ENCODE data around the gene MYBPC3. TPM values are rescaled to one million over a fixed set of nuclear protein-coding genes. Genes with fewer than 3 reads are reported as not detected.
"Not testable (repeated sequence)": the region's sequence is repeated elsewhere in the genome, so short reads cannot be mapped to it uniquely, and the experiment has no call there.

The MYBPC3 gene
- total RNA-seq, 2 experiments from 2014 or later, result not detected

- Mint-ChIP-seq H3K9me3 (no peaks in the 10 kb centered on the region), H3K4me3 (no peak overlapping the region), H3K36me3 (ENCODE audit: low read depth) (peaks cover 37% of the 10 kb centered on the region), H3K27ac (no peak overlapping the region), H3K27me3 (no peaks in the 10 kb centered on the region), H3K4me1 (no peaks in the 10 kb centered on the region)
- DNase-seq, result no peak
- ChIA-PET CTCF (no interaction called here), POLR2A (interaction anchor here (0.9 kb wide), 1 partner anchor 9 kb away, joined by 3 read pairs; no protein-coding TSS in a partner anchor)
These were observed 23.0 kb downstream of the MYBPC3 start for GRCh38 chr11:47329431-47329986.

GRCh38 chr11:47328449-47329390 lies 23.8 kb downstream of the MYBPC3 start:
- H3K36me3 Mint-ChIP-seq (ENCODE audit: low read depth), result peaks cover 37% of the 10 kb centered on the region
- POLR2A ChIA-PET, result no interaction called here
- no peaks in the 10 kb centered on the region for H3K4me1 Mint-ChIP-seq
- no peaks in the 10 kb centered on the region for H3K27me3 Mint-ChIP-seq
- H3K9me3 Mint-ChIP-seq, result no peaks in the 10 kb centered on the region
- CTCF ChIA-PET, result interaction anchor here (1.0 kb wide), 1 partner anchor 45 kb away, joined by 3 read pairs; no protein-coding TSS in a partner anchor
- H3K27ac Mint-ChIP-seq, result no peak overlapping the region
- DNase-seq, result no peak
- H3K4me3 Mint-ChIP-seq, result no peak overlapping the region

- Mint-ChIP-seq H3K4me1 (no peaks in the 10 kb centered on the region), H3K27me3 (no peaks in the 10 kb centered on the region), H3K4me3 (no peak overlapping the region), H3K9me3 (no peaks in the 10 kb centered on the region), H3K27ac (no peak overlapping the region), H3K36me3 (ENCODE audit: low read depth) (peaks cover 41% of the 10 kb centered on the region)
- no peak for DNase-seq
- POLR2A ChIA-PET, result no interaction called here
- CTCF ChIA-PET, result interaction anchor here (1.0 kb wide), 1 partner anchor 46 kb away, joined by 3 read pairs; no protein-coding TSS in a partner anchor
These were observed 24.6 kb downstream of the MYBPC3 start for GRCh38 chr11:47327949-47328348.

GRCh38 chr11:47327025-47327424 lies 25.5 kb downstream of the MYBPC3 start:
- Mint-ChIP-seq H3K4me3 (no peak overlapping the region), H3K9me3 (no peaks in the 10 kb centered on the region), H3K27ac (no peak overlapping the region), H3K4me1 (no peaks in the 10 kb centered on the region), H3K27me3 (no peaks in the 10 kb centered on the region), H3K36me3 (ENCODE audit: low read depth) (peaks cover 41% of the 10 kb centered on the region)
- DNase-seq, result no peak
- ChIA-PET CTCF (no interaction called here), POLR2A (no interaction called here)

GRCh38 chr11:47326198-47326597 lies 26.3 kb downstream of the MYBPC3 start:
- Mint-ChIP-seq H3K36me3 (ENCODE audit: low read depth) (peaks cover 47% of the 10 kb centered on the region), H3K4me3 (no peak overlapping the region), H3K27ac (no peak overlapping the region), H3K4me1 (no peaks in the 10 kb centered on the region), H3K9me3 (no peaks in the 10 kb centered on the region), H3K27me3 (no peaks in the 10 kb centered on the region)
- DNase-seq, result no peak
- ChIA-PET POLR2A (no interaction called here), CTCF (no interaction called here)

- Mint-ChIP-seq H3K4me3 (no peak overlapping the region), H3K9me3 (no peaks in the 10 kb centered on the region), H3K27me3 (no peaks in the 10 kb centered on the region), H3K27ac (no peak overlapping the region), H3K36me3 (ENCODE audit: low read depth) (peaks cover 51% of the 10 kb centered on the region), H3K4me1 (no peaks in the 10 kb centered on the region)
- CTCF ChIA-PET, result no interaction called here
- POLR2A ChIA-PET, result no interaction called here
- DNase-seq, result no peak
These were observed 27.0 kb downstream of the MYBPC3 start for GRCh38 chr11:47325271-47326041.

- H3K27ac Mint-ChIP-seq, result no peak overlapping the region
- CTCF ChIA-PET, result no interaction called here
- H3K27me3 Mint-ChIP-seq, result no peaks in the 10 kb centered on the region
- no peaks in the 10 kb centered on the region for H3K9me3 Mint-ChIP-seq
- POLR2A ChIA-PET, result no interaction called here
- H3K4me3 Mint-ChIP-seq, result no peak overlapping the region
- H3K36me3 Mint-ChIP-seq (ENCODE audit: low read depth), result peaks cover 51% of the 10 kb centered on the region
- H3K4me1 Mint-ChIP-seq, result no peaks in the 10 kb centered on the region
- DNase-seq, result no peak
These were observed 28.0 kb downstream of the MYBPC3 start for GRCh38 chr11:47324520-47324919.

- Mint-ChIP-seq H3K27me3 (no peaks in the 10 kb centered on the region), H3K4me3 (no peak overlapping the region), H3K27ac (no peak overlapping the region), H3K9me3 (no peaks in the 10 kb centered on the region), H3K4me1 (peaks cover 9% of the 10 kb centered on the region), H3K36me3 (ENCODE audit: low read depth) (peaks cover 47% of the 10 kb centered on the region)
- DNase-seq, result no peak
- ChIA-PET CTCF (no interaction called here), POLR2A (no interaction called here)
These were observed 34.3 kb downstream of the MYBPC3 start for GRCh38 chr11:47318166-47318565.

GRCh38 chr11:47317064-47317828 lies 35.3 kb downstream of the MYBPC3 start:
- POLR2A ChIA-PET, result no interaction called here
- H3K27ac Mint-ChIP-seq, result peak overlapping the region; percentile 19
- no peaks in the 10 kb centered on the region for H3K9me3 Mint-ChIP-seq
- CTCF ChIA-PET, result no interaction called here
- peaks cover 9% of the 10 kb centered on the region for H3K4me1 Mint-ChIP-seq
- no peak overlapping the region for H3K4me3 Mint-ChIP-seq
- H3K36me3 Mint-ChIP-seq (ENCODE audit: low read depth), result peaks cover 51% of the 10 kb centered on the region
- DNase-seq, result no peak
- no peaks in the 10 kb centered on the region for H3K27me3 Mint-ChIP-seq

GRCh38 chr11:47316501-47316900 lies 36.0 kb downstream of the MYBPC3 start:
- H3K4me3 Mint-ChIP-seq, H3K9me3 Mint-ChIP-seq, POLR2A ChIA-PET, H3K4me1 Mint-ChIP-seq, H3K27me3 Mint-ChIP-seq, H3K27ac Mint-ChIP-seq, DNase-seq: not testable (repeated sequence)
- peaks cover 54% of the 10 kb centered on the region for H3K36me3 Mint-ChIP-seq (ENCODE audit: low read depth)
- CTCF ChIA-PET, result interaction anchor here (0.7 kb wide), 1 partner anchor 70 kb away, joined by 4 read pairs; no protein-coding TSS in a partner anchor

GRCh38 chr11:47314992-47315391 lies 37.5 kb downstream of the MYBPC3 start:
- CTCF ChIA-PET, result no interaction called here
- Mint-ChIP-seq H3K9me3 (no peaks in the 10 kb centered on the region), H3K4me1 (peaks cover 9% of the 10 kb centered on the region), H3K4me3 (no peak overlapping the region), H3K36me3 (ENCODE audit: low read depth) (peaks cover 56% of the 10 kb centered on the region), H3K27ac (no peak overlapping the region), H3K27me3 (no peaks in the 10 kb centered on the region)
- no peak for DNase-seq
- POLR2A ChIA-PET, result no interaction called here

- no peaks in the 10 kb centered on the region for H3K9me3 Mint-ChIP-seq
- no peak for DNase-seq
- ChIA-PET POLR2A (interaction anchor here (1.2 kb wide), 1 partner anchor 32 kb away, joined by 3 read pairs; no protein-coding TSS in a partner anchor), CTCF (no interaction called here)
- no peaks in the 10 kb centered on the region for H3K27me3 Mint-ChIP-seq
- no peak overlapping the region for H3K27ac Mint-ChIP-seq
- no peaks in the 10 kb centered on the region for H3K4me1 Mint-ChIP-seq
- H3K4me3 Mint-ChIP-seq, result no peak overlapping the region
- H3K36me3 Mint-ChIP-seq (ENCODE audit: low read depth), result peaks cover 78% of the 10 kb centered on the region
These were observed 44.3 kb downstream of the MYBPC3 start for GRCh38 chr11:47308050-47308823.
